ENCODE data around the gene FBXO10.

FBXO10 gene

DNA sequence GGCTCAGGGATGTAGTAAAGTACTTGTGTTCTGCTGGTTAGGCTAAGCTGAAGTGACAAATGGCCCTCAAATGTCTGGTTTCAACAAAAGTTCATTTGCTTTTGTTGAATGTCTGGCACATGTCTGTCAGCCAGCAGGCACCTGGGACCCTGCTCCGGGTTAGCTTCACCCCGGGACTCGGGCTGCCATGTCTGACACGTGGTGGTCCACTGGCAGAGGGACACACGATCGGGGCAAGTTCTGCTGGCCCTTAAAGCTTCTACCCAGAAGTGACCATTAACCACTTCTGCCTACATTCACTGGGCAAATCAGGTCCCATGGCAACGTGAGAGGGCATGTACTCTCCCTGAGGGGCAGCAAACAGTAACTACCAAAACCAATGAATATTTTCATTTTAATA, 66.6 kb downstream of the FBXO10 start:
- H3K36me3 ChIP-seq (ENCODE audit: control insufficient read depth, insufficient read depth, low read length): peaks cover 17% of the 10 kb centered on the region
- DNase-seq (ENCODE audit: extremely low read depth, insufficient read length): no peak
- H3K4me3 ChIP-seq (replicated peaks; ENCODE audit: low read depth, low read length): no peak overlapping the region
- H3K27me3 ChIP-seq (replicated peaks; ENCODE audit: control insufficient read depth, insufficient read depth, low read length): no peaks in the 10 kb centered on the region
- no peak for TF ChIP-seq CTCF (IDR thresholded peaks at IDR 0.05; ENCODE audit: insufficient read depth, low read length, poor library complexity, severe bottlenecking)

- H3K27me3 ChIP-seq (replicated peaks; ENCODE audit: control insufficient read depth, insufficient read depth, low read length): no peaks in the 10 kb centered on the region
- TF ChIP-seq CTCF (IDR thresholded peaks at IDR 0.05; ENCODE audit: insufficient read depth, low read length, poor library complexity, severe bottlenecking): no peak
- no peak for DNase-seq (ENCODE audit: extremely low read depth, insufficient read length)
- no peak overlapping the region for H3K4me3 ChIP-seq (replicated peaks; ENCODE audit: low read depth, low read length)
- H3K36me3 ChIP-seq (ENCODE audit: control insufficient read depth, insufficient read depth, low read length): peaks cover 21% of the 10 kb centered on the region
Measured at GRCh38 chr9:37508834-37509206, 67.4 kb downstream of the FBXO10 start.

DNA sequence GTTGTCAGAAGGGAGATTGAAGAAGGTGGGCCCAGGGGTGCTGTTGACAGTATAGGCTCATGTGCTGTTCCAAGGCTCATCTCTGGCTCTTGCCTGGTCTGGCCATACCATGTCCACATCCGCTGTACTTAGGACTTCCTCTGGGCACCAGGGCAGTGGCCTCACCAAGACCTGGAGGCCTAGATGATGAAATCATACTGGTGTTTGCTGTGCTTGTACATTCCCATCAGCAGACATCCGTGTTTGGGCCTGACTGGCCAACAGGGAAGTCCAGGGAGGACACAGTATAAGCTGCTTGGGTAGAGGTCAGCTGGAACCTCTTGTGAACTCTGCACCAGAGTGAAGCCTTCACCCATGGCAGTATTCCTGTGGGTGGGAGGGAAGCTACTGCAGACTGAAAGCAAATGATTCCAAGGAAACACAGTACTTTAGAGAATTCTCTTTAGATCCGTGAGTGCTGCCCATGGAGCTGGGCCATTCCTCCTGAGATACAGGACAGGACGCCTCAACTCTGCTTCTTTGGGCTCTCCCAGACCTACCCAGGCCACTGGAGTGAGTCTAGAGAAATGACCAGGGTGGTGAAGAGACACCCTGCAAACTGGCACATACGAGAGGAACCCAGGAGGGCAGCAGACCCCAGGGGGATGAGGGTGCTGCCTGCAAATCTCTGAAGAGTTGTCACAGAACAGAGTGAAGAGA, 67.9 kb downstream of the FBXO10 start:
- Histone ChIP-seq H3K27me3 (replicated peaks; ENCODE audit: control insufficient read depth, insufficient read depth, low read length) (no peaks in the 10 kb centered on the region), H3K4me3 (replicated peaks; ENCODE audit: low read depth, low read length) (no peak overlapping the region), H3K36me3 (ENCODE audit: control insufficient read depth, insufficient read depth, low read length) (peaks cover 24% of the 10 kb centered on the region)
- DNase-seq (ENCODE audit: extremely low read depth, insufficient read length): no peak
- TF ChIP-seq CTCF (IDR thresholded peaks at IDR 0.05; ENCODE audit: insufficient read depth, low read length, poor library complexity, severe bottlenecking): no peak

GRCh38 chr9:37507566-37508134, 68.5 kb downstream of the FBXO10 start:
- no peaks in the 10 kb centered on the region for H3K27me3 ChIP-seq (replicated peaks; ENCODE audit: control insufficient read depth, insufficient read depth, low read length)
- H3K4me3 ChIP-seq (replicated peaks; ENCODE audit: low read depth, low read length): no peak overlapping the region
- H3K36me3 ChIP-seq (ENCODE audit: control insufficient read depth, insufficient read depth, low read length): peaks cover 25% of the 10 kb centered on the region
- no peak for DNase-seq (ENCODE audit: extremely low read depth, insufficient read length)
- no peak for TF ChIP-seq CTCF (IDR thresholded peaks at IDR 0.05; ENCODE audit: insufficient read depth, low read length, poor library complexity, severe bottlenecking)

- TF ChIP-seq CTCF (IDR thresholded peaks at IDR 0.05; ENCODE audit: insufficient read depth, low read length, poor library complexity, severe bottlenecking): no peak
- Histone ChIP-seq H3K27me3 (replicated peaks; ENCODE audit: control insufficient read depth, insufficient read depth, low read length) (no peaks in the 10 kb centered on the region), H3K36me3 (ENCODE audit: control insufficient read depth, insufficient read depth, low read length) (peaks cover 32% of the 10 kb centered on the region), H3K4me3 (replicated peaks; ENCODE audit: low read depth, low read length) (no peak overlapping the region)
- no peak for DNase-seq (ENCODE audit: extremely low read depth, insufficient read length)
Measured at GRCh38 chr9:37504605-37505004, 71.6 kb downstream of the FBXO10 start.
